Fibroblast of skin of left biceps (primary cell): ENCODE results near the gene ANG.

ENCODE experiments used
- DNase-seq, 2 experiments: peaks; one replicate each; pipeline ENCODE4 v3.0.0-alpha.2; 2013; ENCODE audit warnings: low read depth in 2 of 2

The ANG gene

GRCh38 chr14:20676072-20676471 lies 12.5 kb upstream of the ANG start:
- DNase-seq = no peak

- no peak for DNase-seq
These were observed 8.7 kb upstream of the ANG start for GRCh38 chr14:20679907-20680306.

GRCh38 chr14:20680363-20680762 lies 8.2 kb upstream of the ANG start:
- no peak for DNase-seq

GRCh38 chr14:20680843-20681347 lies 7.7 kb upstream of the ANG start:
- DNase-seq = no peak

GRCh38 chr14:20681348-20682126 lies 7.0 kb upstream of the ANG start:
- peak; percentile 76 to 78 for DNase-seq

- no peak for DNase-seq
These were observed 6.5 kb upstream of the ANG start for GRCh38 chr14:20682127-20682434.

- DNase-seq = peak; percentile 79 to 85
These were observed 6.0 kb upstream of the ANG start for GRCh38 chr14:20682435-20683124.

GRCh38 chr14:20683125-20683890 lies 5.3 kb upstream of the ANG start:
- DNase-seq = peak; percentile 83 to 86

GRCh38 chr14:20683891-20684661 lies 4.5 kb upstream of the ANG start, which contains the start of gene RNASE4:
RNASE4 (plus strand) TSS chr14:20684560; CDS start chr14:20699372, 14,812 bp downstream.
- DNase-seq = peak; percentile 73 to 80

- no peak for DNase-seq
These were observed 3.7 kb upstream of the ANG start for GRCh38 chr14:20684662-20685456.

GRCh38 chr14:20686386-20687143 lies 2.0 kb upstream of the ANG start:
- no peak for DNase-seq

- no peak for DNase-seq
These were observed 1.0 kb upstream of the ANG start for GRCh38 chr14:20687362-20688166.

- no peak for DNase-seq
These were observed 2.5 kb downstream of the ANG start for GRCh38 chr14:20690848-20691640.

GRCh38 chr14:20692116-20692751 lies 3.7 kb downstream of the ANG start:
- DNase-seq = no peak

- DNase-seq = no peak
These were observed 8.2 kb downstream of the ANG start for GRCh38 chr14:20696764-20697163.

- DNase-seq = peak in 1 of 2 experiments; percentile 21
These were observed 8.9 kb downstream of the ANG start for GRCh38 chr14:20697273-20698017.

GRCh38 chr14:20698018-20698329 lies 9.4 kb downstream of the ANG start:
- no peak for DNase-seq
